ENCODE measurements around the gene ICAM5.
"Not testable (repeated sequence)": the region's sequence is repeated elsewhere in the genome, so short reads cannot be mapped to it uniquely, and the experiment has no call there.

ICAM5 gene

GRCh38 chr19:10270616-10271394 is 18.9 kb upstream of the ICAM5 start, which contains the start of gene ICAM1:
Gene ICAM1, plus strand, starts transcription at chr19:10271120. Its CDS starts 40 bp downstream, at chr19:10271160.
- peak; percentile 77 for DNase-seq

- no peak for DNase-seq
Measured at GRCh38 chr19:10271543-10272086, 18.1 kb upstream of the ICAM5 start.

- no peak for DNase-seq
Measured at GRCh38 chr19:10274589-10274988, 15.2 kb upstream of the ICAM5 start.

- no peak for DNase-seq
Measured at GRCh38 chr19:10277795-10278589, 11.8 kb upstream of the ICAM5 start.

GRCh38 chr19:10278935-10279334 is 10.8 kb upstream of the ICAM5 start:
- no peak for DNase-seq

- no peak for DNase-seq
Measured at GRCh38 chr19:10279737-10280442, 9.9 kb upstream of the ICAM5 start.

- not testable (repeated sequence) for DNase-seq
Measured at GRCh38 chr19:10282043-10282442, 7.7 kb upstream of the ICAM5 start.

GRCh38 chr19:10283301-10284064 is 6.3 kb upstream of the ICAM5 start:
- no peak for DNase-seq

GRCh38 chr19:10284065-10284959 is 5.4 kb upstream of the ICAM5 start:
- no peak for DNase-seq

GRCh38 chr19:10284960-10285278 is 4.8 kb upstream of the ICAM5 start:
- DNase-seq = no peak

GRCh38 chr19:10285393-10285792 is 4.4 kb upstream of the ICAM5 start:
- DNase-seq = no peak

- DNase-seq = no peak
Measured at GRCh38 chr19:10286803-10287737, 2.7 kb upstream of the ICAM5 start, which contains the start of gene ICAM4. Gene ICAM4, plus strand, starts transcription at chr19:10286955. Its CDS starts 58 bp downstream, at chr19:10287013.

- peak; percentile 60 for DNase-seq
Measured at GRCh38 chr19:10288662-10289166, 1.0 kb upstream of the ICAM5 start.

- DNase-seq = peak; percentile 74
Measured at GRCh38 chr19:10289167-10289835, 451 bp upstream of the ICAM5 start.

GRCh38 chr19:10290357-10290875 is 664 bp downstream of the ICAM5 start:
- no peak for DNase-seq

- peak; percentile 58 for DNase-seq
Measured at GRCh38 chr19:10290876-10291553, 1.3 kb downstream of the ICAM5 start.

- DNase-seq = no peak
Measured at GRCh38 chr19:10291554-10292205, 1.9 kb downstream of the ICAM5 start.

Measured in stimulated activated CD4-positive, alpha-beta T cell treated with anti-CD3 and anti-CD28 coated beads, Interleukin-1b, Interleukin-23, amount 100 ng/mL, for 48 hours (primary cell).